ENCODE results near the gene STK24. TPM values are rescaled to one million over a fixed set of nuclear protein-coding genes. Genes with fewer than 3 reads are reported as not detected.

Gene STK24
- polyA plus RNA-seq, 1 of the 3 experiments (the other 2 are of a cell fraction): 30.5 TPM

GRCh38 chr13:98427331-98427995 lies 149.4 kb downstream of the STK24 start:
- Histone ChIP-seq H3K9me3 (no peaks in the 10 kb centered on the region), H4K20me1 (ENCODE audit: insufficient read depth) (no peaks in the 10 kb centered on the region), H3K4me2 (no peak overlapping the region), H3K27me3 (ENCODE audit: insufficient read depth) (no peaks in the 10 kb centered on the region), H2AFZ (ENCODE audit: low read depth) (no peak overlapping the region), H3K9me2 (no peaks in the 10 kb centered on the region), H3K36me3 (replicated peaks in 1 of 2; ENCODE audit: control insufficient read depth in 1 of 2, insufficient read depth in 2 of 2, low read length in 1 of 2) (peaks cover 3 to 9% of the 10 kb centered on the region in 2 experiments), H3K4me3 (ENCODE audit: low read depth in 2 of 2, low read length in 1 of 2) (no peak overlapping the region), H3K27ac (ENCODE audit: low read depth in 2 of 2, low read length in 1 of 2) (no peak overlapping the region), H3F3A (replicated peaks; ENCODE audit: insufficient read depth) (no peaks in the 10 kb centered on the region), H3K4me1 (ENCODE audit: control insufficient read depth in 1 of 2, insufficient read depth in 2 of 2, low read depth in 1 of 2, low read length in 1 of 2) (no peaks in the 10 kb centered on the region), H3K9ac (no peak overlapping the region), H3K79me2 (ENCODE audit: insufficient read depth) (no peaks in the 10 kb centered on the region)
- TF ChIP-seq RXRA (IDR thresholded peaks at IDR 0.05; ENCODE audit: borderline replicate concordance, low read depth): no peak
- no peak for TF ChIP-seq EP300 (IDR thresholded peaks at IDR 0.05; ENCODE audit: borderline replicate concordance in 1 of 2, low read depth in 1 of 2, low read length in 1 of 2)
- TF ChIP-seq CHD2 (IDR thresholded peaks at IDR 0.05; ENCODE audit: low read length, partially characterized antibody): no peak
- no peak for TF ChIP-seq MXI1 (IDR thresholded peaks at IDR 0.05; ENCODE audit: low read depth, low read length)
- no peak for TF ChIP-seq RAD21 (IDR thresholded peaks at IDR 0.05; ENCODE audit: low read length)
- TF ChIP-seq TAF1 (IDR thresholded peaks at IDR 0.05; ENCODE audit: borderline replicate concordance, low read depth, low read length): no peak
- TF ChIP-seq, protein P1, sequence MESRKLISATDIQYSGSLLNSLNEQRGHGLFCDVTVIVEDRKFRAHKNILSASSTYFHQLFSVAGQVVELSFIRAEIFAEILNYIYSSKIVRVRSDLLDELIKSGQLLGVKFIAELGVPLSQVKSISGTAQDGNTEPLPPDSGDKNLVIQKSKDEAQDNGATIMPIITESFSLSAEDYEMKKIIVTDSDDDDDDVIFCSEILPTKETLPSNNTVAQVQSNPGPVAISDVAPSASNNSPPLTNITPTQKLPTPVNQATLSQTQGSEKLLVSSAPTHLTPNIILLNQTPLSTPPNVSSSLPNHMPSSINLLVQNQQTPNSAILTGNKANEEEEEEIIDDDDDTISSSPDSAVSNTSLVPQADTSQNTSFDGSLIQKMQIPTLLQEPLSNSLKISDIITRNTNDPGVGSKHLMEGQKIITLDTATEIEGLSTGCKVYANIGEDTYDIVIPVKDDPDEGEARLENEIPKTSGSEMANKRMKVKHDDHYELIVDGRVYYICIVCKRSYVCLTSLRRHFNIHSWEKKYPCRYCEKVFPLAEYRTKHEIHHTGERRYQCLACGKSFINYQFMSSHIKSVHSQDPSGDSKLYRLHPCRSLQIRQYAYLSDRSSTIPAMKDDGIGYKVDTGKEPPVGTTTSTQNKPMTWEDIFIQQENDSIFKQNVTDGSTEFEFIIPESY (IDR thresholded peaks at IDR 0.05; ENCODE audit: borderline replicate concordance, low read depth): no peak
- no peak for TF ChIP-seq RFX5 (IDR thresholded peaks at IDR 0.05; ENCODE audit: low read length)
- no peak for TF ChIP-seq TCF12 (IDR thresholded peaks at IDR 0.05)
- no peak for TF ChIP-seq MEF2A (IDR thresholded peaks at IDR 0.05; ENCODE audit: borderline replicate concordance, low read depth)
- TF ChIP-seq EZH2phosphoT487 (IDR thresholded peaks at IDR 0.05; ENCODE audit: borderline replicate concordance, low read depth): no peak
- TF ChIP-seq FOXJ3 (CRISPR knock-in tag; IDR thresholded peaks at IDR 0.05): no peak
- TF ChIP-seq GABPA (IDR thresholded peaks at IDR 0.05; ENCODE audit: low read depth): no peak
- CTCF ChIA-PET: interaction anchor here (1.2 to 2.5 kb wide), 3 partner anchors 18 to 394 kb away, joined by 3 to 10 read pairs (median 3); no protein-coding TSS in a partner anchor
- WGBS (ENCODE audit: low lambda C conversion rate): 96% methylated on average over 13 of the region's 13 CpGs
- DNase-seq: no peak
- POLR2A ChIA-PET: no interaction called here

DNA sequence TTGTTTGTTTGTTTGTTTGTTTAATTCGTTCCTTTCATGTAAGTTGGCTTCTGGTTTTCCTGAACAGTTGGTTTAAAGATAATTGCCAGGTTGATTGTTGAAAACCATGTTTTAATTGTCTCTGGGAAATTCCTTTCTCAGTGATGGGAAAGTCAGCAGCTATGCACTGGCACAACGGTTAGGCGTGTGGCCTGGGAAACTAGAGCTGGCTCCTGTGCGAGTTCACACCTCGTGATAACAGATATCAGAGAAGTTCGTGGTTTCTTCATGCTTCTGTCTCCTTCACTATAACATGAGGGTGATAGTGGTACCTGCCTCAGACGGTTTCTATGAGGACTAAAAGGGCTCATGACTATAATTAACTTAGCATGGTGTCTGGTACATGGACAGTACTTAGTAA lies 153.5 kb downstream of the STK24 start:
- H3F3A ChIP-seq (replicated peaks; ENCODE audit: insufficient read depth): no peaks in the 10 kb centered on the region
- H3K9me2 ChIP-seq: no peaks in the 10 kb centered on the region
- 95% methylated on average over 7 of the region's 7 CpGs for WGBS (ENCODE audit: low lambda C conversion rate)
- H3K9me3 ChIP-seq: no peaks in the 10 kb centered on the region
- H3K27ac ChIP-seq (ENCODE audit: low read depth in 2 of 2, low read length in 1 of 2): no peak overlapping the region
- CTCF ChIA-PET: no interaction called here
- no peaks in the 10 kb centered on the region for H3K27me3 ChIP-seq (ENCODE audit: insufficient read depth)
- H3K4me1 ChIP-seq (ENCODE audit: control insufficient read depth in 1 of 2, insufficient read depth in 2 of 2, low read depth in 1 of 2, low read length in 1 of 2): no peaks in the 10 kb centered on the region
- no peak for DNase-seq
- no peak overlapping the region for H3K4me3 ChIP-seq (ENCODE audit: low read depth in 2 of 2, low read length in 1 of 2)
- H4K20me1 ChIP-seq (ENCODE audit: insufficient read depth): no peaks in the 10 kb centered on the region
- H2AFZ ChIP-seq (ENCODE audit: low read depth): no peak overlapping the region
- no peak overlapping the region for H3K4me2 ChIP-seq
- H3K36me3 ChIP-seq (replicated peaks in 1 of 2; ENCODE audit: control insufficient read depth in 1 of 2, insufficient read depth in 2 of 2, low read length in 1 of 2): peaks cover 3 to 9% of the 10 kb centered on the region in 2 experiments
- POLR2A ChIA-PET: no interaction called here
- TF ChIP-seq SIN3A (IDR thresholded peaks at IDR 0.05; ENCODE audit: borderline replicate concordance, low read depth, low read length): no peak
- no peak for TF ChIP-seq EZH2phosphoT487 (IDR thresholded peaks at IDR 0.05; ENCODE audit: borderline replicate concordance, low read depth)
- H3K79me2 ChIP-seq (ENCODE audit: insufficient read depth): no peaks in the 10 kb centered on the region
- H3K9ac ChIP-seq: no peak overlapping the region
